ENCODE results near the gene TDRD15. TPM values are rescaled to one million over a fixed set of nuclear protein-coding genes. Genes with fewer than 3 reads are reported as not detected.

TDRD15 gene
- total and polyA plus RNA-seq, 4 donors, result not detected

DNA sequence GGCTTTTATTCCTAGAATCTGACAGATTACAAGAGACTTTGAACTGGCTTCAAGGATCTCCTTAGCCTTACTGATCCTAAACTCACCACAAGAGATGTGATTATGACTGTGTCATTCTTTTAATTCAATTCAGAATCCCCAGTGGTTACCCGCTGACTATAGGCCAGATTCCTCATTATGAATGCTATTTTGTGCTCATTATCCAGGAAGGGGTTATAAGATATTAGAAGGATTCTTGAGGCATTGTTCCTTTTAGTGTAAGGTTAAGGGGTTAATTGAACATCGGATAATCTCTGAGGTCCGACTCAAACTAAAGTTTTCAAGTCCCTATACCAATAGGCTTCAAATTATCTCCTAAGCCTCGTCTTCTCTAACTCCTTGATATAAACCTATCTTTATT, 39.4 kb upstream of the TDRD15 start:
- Histone ChIP-seq H3K27me3 (ENCODE audit: control insufficient read depth in 3 of 3, insufficient read depth in 3 of 3, low read length in 2 of 3) (no peaks in the 10 kb centered on the region), H3K9ac (ENCODE audit: insufficient read depth in 1 of 2, low read length in 2 of 2) (no peak overlapping the region), H3K4me3 (no peak overlapping the region), H3K4me1 (ENCODE audit: control insufficient read depth in 5 of 5, insufficient read depth in 5 of 5, low read length in 5 of 5) (no peaks in the 10 kb centered on the region), H3K36me3 (ENCODE audit: control insufficient read depth in 4 of 4, insufficient read depth in 4 of 4, low read length in 4 of 4) (no peaks in the 10 kb centered on the region), H3K9me3 (ENCODE audit: control insufficient read depth in 4 of 4, insufficient read depth in 3 of 4, low read length in 3 of 4) (no peaks in the 10 kb centered on the region), H3K27ac (ENCODE audit: low read depth in 1 of 2, low read length in 1 of 2) (no peak overlapping the region)
- TF ChIP-seq CTCF (IDR thresholded peaks at IDR 0.05; ENCODE audit: control extremely low read depth, extremely low read depth), result no peak
- no peak for ATAC-seq (ENCODE audit: insufficient read depth, low FRiP score)
- no peak for DNase-seq
- WGBS, 2 donors, result 83 to 90% methylated on average over 4 of the region's 4 CpGs

DNA sequence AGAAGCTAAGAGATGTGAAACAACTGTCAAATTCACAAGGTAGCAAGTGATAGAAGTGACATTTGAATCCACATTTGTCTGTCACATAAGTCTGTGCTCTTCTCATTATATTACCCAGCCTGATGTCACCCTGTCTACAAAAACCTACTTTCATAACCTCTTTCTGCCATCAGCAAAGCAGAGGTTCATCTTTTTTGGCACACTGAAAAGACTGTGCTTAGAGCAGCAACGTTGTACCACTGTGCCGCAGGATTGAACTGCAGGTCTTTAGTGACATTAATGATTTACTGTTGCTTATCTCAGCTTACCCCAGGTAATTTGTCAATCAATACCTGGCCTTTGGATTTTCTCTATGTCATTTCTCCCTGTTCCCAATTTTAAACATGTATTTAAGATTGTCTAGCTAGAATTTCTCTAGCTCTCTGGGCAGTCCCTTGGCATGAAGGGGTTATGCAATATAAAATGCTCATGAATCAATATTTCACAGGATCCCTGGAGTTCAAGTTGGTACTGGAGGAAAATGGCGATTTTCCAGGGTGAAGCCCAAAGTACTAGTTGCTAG, 31.4 kb upstream of the TDRD15 start:
- no peak for TF ChIP-seq CTCF (IDR thresholded peaks at IDR 0.05; ENCODE audit: control extremely low read depth, extremely low read depth)
- Histone ChIP-seq H3K9me3 (ENCODE audit: control insufficient read depth in 4 of 4, insufficient read depth in 3 of 4, low read length in 3 of 4) (no peaks in the 10 kb centered on the region), H3K9ac (ENCODE audit: insufficient read depth in 1 of 2, low read length in 2 of 2) (no peak overlapping the region), H3K27me3 (ENCODE audit: control insufficient read depth in 3 of 3, insufficient read depth in 3 of 3, low read length in 2 of 3) (peaks cover 0 to 5% (median 5%) of the 10 kb centered on the region in 3 donors), H3K27ac (ENCODE audit: low read depth in 1 of 2, low read length in 1 of 2) (no peak overlapping the region), H3K4me3 (no peak overlapping the region), H3K36me3 (ENCODE audit: control insufficient read depth in 4 of 4, insufficient read depth in 4 of 4, low read length in 4 of 4) (no peaks in the 10 kb centered on the region), H3K4me1 (ENCODE audit: control insufficient read depth in 5 of 5, insufficient read depth in 5 of 5, low read length in 5 of 5) (no peaks in the 10 kb centered on the region)
- WGBS, 2 donors, result 71 to 84% methylated on average over 3 of the region's 3 CpGs
- DNase-seq (no peak), ATAC-seq (ENCODE audit: insufficient read depth, low FRiP score) (no peak)

GRCh38 chr2:21095178-21095577, 28.6 kb upstream of the TDRD15 start:
- 48 to 72% methylated on average over 1 of the region's 1 CpG for WGBS, 2 donors
- peaks cover 0 to 5% (median 5%) of the 10 kb centered on the region in 3 donors for H3K27me3 ChIP-seq (ENCODE audit: control insufficient read depth in 3 of 3, insufficient read depth in 3 of 3, low read length in 2 of 3)
- no peak for DNase-seq
- no peaks in the 10 kb centered on the region for H3K4me1 ChIP-seq (ENCODE audit: control insufficient read depth in 5 of 5, insufficient read depth in 5 of 5, low read length in 5 of 5)
- no peak for TF ChIP-seq CTCF (IDR thresholded peaks at IDR 0.05; ENCODE audit: control extremely low read depth, extremely low read depth)
- no peak overlapping the region for H3K4me3 ChIP-seq
- H3K27ac ChIP-seq (ENCODE audit: low read depth in 1 of 2, low read length in 1 of 2), result no peak overlapping the region
- no peak overlapping the region for H3K9ac ChIP-seq (ENCODE audit: insufficient read depth in 1 of 2, low read length in 2 of 2)
- no peaks in the 10 kb centered on the region for H3K9me3 ChIP-seq (ENCODE audit: control insufficient read depth in 4 of 4, insufficient read depth in 3 of 4, low read length in 3 of 4)
- no peaks in the 10 kb centered on the region for H3K36me3 ChIP-seq (ENCODE audit: control insufficient read depth in 4 of 4, insufficient read depth in 4 of 4, low read length in 4 of 4)
- no peak for ATAC-seq (ENCODE audit: insufficient read depth, low FRiP score)

DNA sequence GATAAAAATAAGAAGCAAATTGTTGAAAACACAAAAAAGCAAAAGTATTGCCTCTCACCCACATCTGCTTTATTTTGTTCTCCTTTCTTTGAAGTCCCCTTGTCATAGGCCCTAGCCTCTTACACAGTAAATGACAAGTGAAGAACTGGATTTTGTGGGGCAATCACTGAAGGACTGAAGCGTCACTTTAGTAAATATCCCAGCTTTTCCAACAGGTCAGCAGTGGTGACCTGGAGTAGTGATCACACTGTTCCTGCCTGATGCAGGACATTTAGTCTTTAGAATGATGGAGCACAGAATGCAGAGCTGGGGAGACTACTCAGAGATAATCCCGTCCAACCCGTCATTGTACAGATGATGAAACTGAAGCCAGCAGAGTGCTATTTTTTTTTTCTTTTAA, 28.1 kb upstream of the TDRD15 start:
- 82 to 84% methylated on average over 3 of the region's 3 CpGs for WGBS, 2 donors
- ATAC-seq (ENCODE audit: insufficient read depth, low FRiP score), result no peak

More for the DNA sequence above, 28.1 kb upstream of the TDRD15 start:
- no peak overlapping the region for H3K4me3 ChIP-seq
- H3K4me1 ChIP-seq (ENCODE audit: control insufficient read depth in 5 of 5, insufficient read depth in 5 of 5, low read length in 5 of 5), result no peaks in the 10 kb centered on the region
- no peak overlapping the region for H3K9ac ChIP-seq (ENCODE audit: insufficient read depth in 1 of 2, low read length in 2 of 2)
- TF ChIP-seq CTCF (IDR thresholded peaks at IDR 0.05; ENCODE audit: control extremely low read depth, extremely low read depth), result no peak
- DNase-seq, result no peak
- H3K27me3 ChIP-seq (ENCODE audit: control insufficient read depth in 3 of 3, insufficient read depth in 3 of 3, low read length in 2 of 3), result peaks cover 0 to 5% (median 5%) of the 10 kb centered on the region in 3 donors
- no peak overlapping the region for H3K27ac ChIP-seq (ENCODE audit: low read depth in 1 of 2, low read length in 1 of 2)
- H3K9me3 ChIP-seq (ENCODE audit: control insufficient read depth in 4 of 4, insufficient read depth in 3 of 4, low read length in 3 of 4), result no peaks in the 10 kb centered on the region
- no peaks in the 10 kb centered on the region for H3K36me3 ChIP-seq (ENCODE audit: control insufficient read depth in 4 of 4, insufficient read depth in 4 of 4, low read length in 4 of 4)
